MM.1S (cell line): ENCODE results near the gene LAMA4.

Source experiments
- DNase-seq: peaks from one replicate; pipeline ENCODE4 v3.0.0-alpha.2; 2015
- H2AFZ ChIP-seq: fragments of 300-600 bp; sonication (generic); 2 replicates; pipeline ENCODE4 v1.6.0; 2016; ENCODE audit warnings: antibody characterized with exemption, low read length
- H3F3A ChIP-seq: fragments of 300-600 bp; sonication (generic); 2 replicates; pipeline ENCODE4 v1.6.1; 2016; ENCODE audit warnings: mild to moderate bottlenecking, antibody characterized with exemption, low read length, moderate library complexity, mixed read lengths; ENCODE audit not compliant: insufficient read depth
- H3K27ac ChIP-seq: fragments of 300-600 bp; sonication (generic); 2 replicates; pipeline ENCODE4 v1.5.1; 2016; ENCODE audit warnings: mild to moderate bottlenecking, low read length
- H3K27me3 ChIP-seq: fragments of 300-600 bp; sonication (generic); replicated peaks from 2 replicates; pipeline ENCODE4 v1.6.0; 2016; ENCODE audit warnings: low read length; ENCODE audit not compliant: insufficient read depth
- H3K36me3 ChIP-seq: fragments of 300-600 bp; sonication (generic); replicated peaks from 2 replicates; pipeline ENCODE4 v1.6.1; 2016; ENCODE audit warnings: mild to moderate bottlenecking, low read length, mixed read lengths; ENCODE audit not compliant: insufficient read depth
- H3K4me1 ChIP-seq: fragments of 300-600 bp; sonication (generic); 2 replicates; pipeline ENCODE4 v1.6.1; 2016; ENCODE audit warnings: low read length, mixed read lengths
- H3K4me2 ChIP-seq: fragments of 300-600 bp; sonication (generic); 2 replicates; pipeline ENCODE4 v1.6.0; 2016; ENCODE audit warnings: low read depth, low read length
- H3K4me3 ChIP-seq: fragments of 300-600 bp; sonication (generic); 2 replicates; pipeline ENCODE4 v1.5.1; 2016; ENCODE audit warnings: low read length, mixed read lengths
- H3K79me2 ChIP-seq: fragments of 300-600 bp; sonication (generic); 2 replicates; pipeline ENCODE4 v1.6.1; 2016; ENCODE audit warnings: mixed run types, low read length, mixed read lengths
- H3K9ac ChIP-seq: fragments of 300-600 bp; sonication (generic); 2 replicates; pipeline ENCODE4 v1.6.1; 2016; ENCODE audit warnings: low read length, mixed read lengths
- H3K9me2 ChIP-seq: fragments of 300-600 bp; sonication (generic); replicated peaks from 2 replicates; pipeline ENCODE4 v1.6.1; 2016; ENCODE audit warnings: mild to moderate bottlenecking, low read length, mixed read lengths; ENCODE audit not compliant: insufficient read depth
- H3K9me3 ChIP-seq: fragments of 300-600 bp; sonication (generic); replicated peaks from 2 replicates; pipeline ENCODE4 v1.6.1; 2016; ENCODE audit warnings: mild to moderate bottlenecking, low read length, mixed read lengths; ENCODE audit not compliant: insufficient read depth
- H4K20me1 ChIP-seq: fragments of 300-600 bp; sonication (generic); 2 replicates; pipeline ENCODE4 v1.6.1; 2016; ENCODE audit warnings: mild to moderate bottlenecking, low read length, moderate library complexity, mixed read lengths; ENCODE audit not compliant: insufficient read depth
- CTCF ChIP-seq: fragments of 300-600 bp; sonication (generic); IDR thresholded peaks from 2 replicates; pipeline ENCODE4 v1.5.1; 2016; ENCODE audit warnings: antibody characterized with exemption, low read length, mixed read lengths
- EZH2 ChIP-seq: fragments of 300-600 bp; sonication (generic); optimal IDR thresholded peaks from 2 replicates; pipeline ENCODE3; 2017; ENCODE audit warnings: low read depth, mild to moderate bottlenecking, antibody characterized with exemption, low read length, mixed read lengths
- EZH2phosphoT487 ChIP-seq: fragments of 300-600 bp; sonication (generic); IDR thresholded peaks from 2 replicates; pipeline ENCODE4 v1.6.1; 2018; ENCODE audit warnings: antibody characterized with exemption, low read length

LAMA4 gene

GRCh38 chr6:112224088-112224487 is 30.3 kb downstream of the LAMA4 start:
- no peak overlapping the region for H3K4me3 ChIP-seq
- H3K9ac ChIP-seq: no peak overlapping the region
- H3K9me2 ChIP-seq: no peaks in the 10 kb centered on the region
- no peaks in the 10 kb centered on the region for H3K27me3 ChIP-seq
- H3K36me3 ChIP-seq: no peaks in the 10 kb centered on the region
- H4K20me1 ChIP-seq: no peaks in the 10 kb centered on the region
- H3K9me3 ChIP-seq: no peaks in the 10 kb centered on the region
- H3F3A ChIP-seq: no peaks in the 10 kb centered on the region
- TF ChIP-seq EZH2 (no peak), EZH2phosphoT487 (no peak), CTCF (no peak)
- H3K4me1 ChIP-seq: no peaks in the 10 kb centered on the region
- DNase-seq: no peak
- H3K4me2 ChIP-seq: no peak overlapping the region
- H3K27ac ChIP-seq: no peak overlapping the region
- no peaks in the 10 kb centered on the region for H3K79me2 ChIP-seq
- no peak overlapping the region for H2AFZ ChIP-seq

DNA sequence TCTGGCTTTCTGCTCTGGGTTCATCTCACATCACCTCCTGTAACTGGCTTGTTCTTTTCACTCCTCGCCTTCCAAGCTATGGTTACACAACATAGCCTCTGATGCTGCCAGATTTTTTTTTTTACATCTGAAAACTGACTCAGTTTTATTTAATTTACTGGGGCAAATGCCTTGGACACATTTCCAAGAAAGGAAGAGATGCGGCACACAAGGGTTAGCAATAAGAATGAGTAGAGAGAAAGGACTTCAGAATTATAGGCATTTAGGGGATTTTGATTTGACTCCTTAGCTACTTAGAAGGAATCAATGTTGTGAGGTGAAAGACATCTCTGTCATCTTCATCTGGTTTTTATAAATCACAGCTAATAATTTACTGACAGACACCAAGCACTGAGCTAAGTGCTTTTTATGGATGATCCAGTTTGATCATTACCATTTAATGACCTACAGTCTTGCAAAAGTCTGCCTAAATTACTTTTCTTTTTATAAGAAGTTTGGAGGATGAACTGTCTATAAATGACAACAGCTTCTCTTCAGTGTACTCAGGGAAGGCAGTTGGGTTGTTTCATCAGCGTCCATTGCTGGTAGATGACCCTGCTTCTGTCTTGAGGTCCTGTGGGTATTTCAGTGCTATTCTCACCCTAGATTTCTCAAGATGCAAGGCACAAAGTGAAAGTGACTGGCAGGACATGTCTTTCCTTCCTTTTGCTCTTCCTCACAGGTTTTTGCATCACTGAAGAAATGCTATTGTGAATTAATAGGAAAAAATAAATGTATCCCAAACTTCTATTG is 31.1 kb downstream of the LAMA4 start:
- Histone ChIP-seq H3K4me2 (no peak overlapping the region), H3K27me3 (no peaks in the 10 kb centered on the region), H3K4me1 (no peaks in the 10 kb centered on the region), H3K36me3 (no peaks in the 10 kb centered on the region), H3K9me2 (no peaks in the 10 kb centered on the region), H3K9me3 (no peaks in the 10 kb centered on the region), H4K20me1 (no peaks in the 10 kb centered on the region), H3K9ac (no peak overlapping the region), H3K27ac (no peak overlapping the region), H3F3A (no peaks in the 10 kb centered on the region), H3K4me3 (no peak overlapping the region), H2AFZ (no peak overlapping the region), H3K79me2 (no peaks in the 10 kb centered on the region)
- TF ChIP-seq CTCF: no peak
- TF ChIP-seq EZH2: no peak
- TF ChIP-seq EZH2phosphoT487: no peak
- DNase-seq: no peak

DNA sequence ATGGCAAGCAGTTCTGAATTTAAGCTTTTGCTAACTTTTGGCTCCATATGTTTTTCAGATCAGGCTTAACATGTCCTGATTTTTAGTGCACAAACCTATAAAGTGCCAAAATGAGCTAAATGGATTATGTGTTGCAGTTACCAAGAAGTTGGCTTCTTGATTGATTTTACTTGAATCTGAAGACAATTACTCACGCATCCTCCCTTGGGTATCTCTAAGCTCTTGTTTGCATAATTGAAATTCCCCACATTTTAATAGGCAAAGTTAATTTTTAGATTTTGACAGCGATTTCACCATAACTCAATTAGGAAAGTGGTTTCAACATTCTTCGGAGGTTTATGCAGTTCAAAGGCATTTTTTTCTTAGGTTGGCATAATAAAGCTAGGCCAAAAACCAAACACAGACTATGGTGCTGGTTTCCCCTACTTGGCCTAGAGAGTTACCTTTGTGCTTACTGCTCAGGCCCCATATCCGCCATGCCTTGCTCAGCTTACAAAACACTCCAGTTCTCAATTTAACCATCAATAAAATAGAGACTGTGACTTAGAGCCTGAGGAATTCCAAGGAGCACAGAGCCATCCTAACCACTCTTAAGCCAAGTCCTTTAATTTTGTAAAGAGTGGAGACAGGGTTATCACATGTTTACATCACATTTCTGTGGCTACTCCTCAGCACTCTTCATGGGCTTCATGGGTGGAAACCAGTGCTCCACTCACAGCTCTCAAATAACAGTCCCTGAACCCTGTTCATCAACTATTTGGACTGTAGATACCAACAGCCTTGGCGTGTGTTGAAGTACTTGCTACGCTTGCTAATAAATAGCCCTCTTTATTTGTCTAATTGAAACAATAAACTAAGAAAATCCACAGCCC is 32.1 kb downstream of the LAMA4 start:
- Histone ChIP-seq H3K9me3 (no peaks in the 10 kb centered on the region), H3K4me1 (no peaks in the 10 kb centered on the region), H4K20me1 (no peaks in the 10 kb centered on the region), H3K36me3 (no peaks in the 10 kb centered on the region), H3K9me2 (no peaks in the 10 kb centered on the region), H2AFZ (no peak overlapping the region), H3K9ac (no peak overlapping the region), H3K27ac (no peak overlapping the region), H3K4me2 (no peak overlapping the region), H3K4me3 (no peak overlapping the region), H3K79me2 (no peaks in the 10 kb centered on the region), H3F3A (no peaks in the 10 kb centered on the region), H3K27me3 (no peaks in the 10 kb centered on the region)
- TF ChIP-seq CTCF (no peak), EZH2phosphoT487 (no peak), EZH2 (no peak)
- no peak for DNase-seq
